AG10803 (cell line): ENCODE measurements around the gene PKNOX1.
"Not testable (repeated sequence)": the region's sequence is repeated elsewhere in the genome, so short reads cannot be mapped to it uniquely, and the experiment has no call there.

Source experiments
- DNase-seq: peaks from one replicate; pipeline ENCODE4 v3.0.0; 2010; ENCODE audit warnings: low read depth
- H3K4me3 ChIP-seq: 2 replicates; pipeline ENCODE4 v1.5.1; 2011; ENCODE audit warnings: mild to moderate bottlenecking, low read length, control low read depth
- TF ChIP-seq, protein P1 (sequence below): conservative IDR thresholded peaks from 2 replicates; pipeline ENCODE4 v1.5.1; 2011; ENCODE audit warnings: mild to moderate bottlenecking, low read length, control low read depth, inconsistent platforms

PKNOX1 gene

DNA sequence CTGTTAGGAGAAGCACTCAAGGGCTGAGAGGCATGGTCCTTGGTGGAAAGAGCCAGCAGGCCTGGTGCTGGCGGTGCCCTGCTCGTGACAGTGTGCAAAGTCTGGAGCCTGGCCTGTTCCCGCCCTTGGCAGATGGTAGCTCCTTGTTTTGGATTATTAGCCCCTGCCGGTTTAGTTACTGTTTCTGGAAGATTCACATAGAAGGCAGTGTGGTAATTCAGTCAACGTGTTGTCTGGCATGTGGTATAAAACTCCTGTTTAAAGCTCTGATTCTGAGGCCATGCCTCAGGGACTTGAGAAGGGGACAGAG is 6.8 kb downstream of the PKNOX1 start:
- H3K4me3 ChIP-seq, result no peak overlapping the region

DNA sequence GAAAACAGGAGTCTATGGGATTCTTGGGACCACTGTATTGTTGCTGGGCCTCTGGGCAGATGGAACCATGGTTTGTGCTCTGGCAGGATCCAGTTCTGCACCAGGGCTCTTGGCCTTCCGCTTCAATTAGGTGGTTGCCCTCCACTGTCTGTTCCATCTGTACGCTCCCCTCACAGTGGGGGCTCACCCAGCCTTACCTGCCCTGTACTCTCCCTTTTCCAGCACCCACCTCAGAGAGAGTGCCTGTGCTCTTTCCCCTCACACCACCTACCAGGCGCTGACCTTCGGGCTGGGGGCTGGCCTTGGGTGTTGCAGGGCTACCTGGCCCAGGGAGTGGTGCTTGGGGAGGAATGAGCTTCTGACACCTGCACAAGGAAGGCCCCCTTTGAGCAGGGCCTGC is 7.5 kb downstream of the PKNOX1 start:
- H3K4me3 ChIP-seq, result no peak overlapping the region
- TF ChIP-seq, protein P1, sequence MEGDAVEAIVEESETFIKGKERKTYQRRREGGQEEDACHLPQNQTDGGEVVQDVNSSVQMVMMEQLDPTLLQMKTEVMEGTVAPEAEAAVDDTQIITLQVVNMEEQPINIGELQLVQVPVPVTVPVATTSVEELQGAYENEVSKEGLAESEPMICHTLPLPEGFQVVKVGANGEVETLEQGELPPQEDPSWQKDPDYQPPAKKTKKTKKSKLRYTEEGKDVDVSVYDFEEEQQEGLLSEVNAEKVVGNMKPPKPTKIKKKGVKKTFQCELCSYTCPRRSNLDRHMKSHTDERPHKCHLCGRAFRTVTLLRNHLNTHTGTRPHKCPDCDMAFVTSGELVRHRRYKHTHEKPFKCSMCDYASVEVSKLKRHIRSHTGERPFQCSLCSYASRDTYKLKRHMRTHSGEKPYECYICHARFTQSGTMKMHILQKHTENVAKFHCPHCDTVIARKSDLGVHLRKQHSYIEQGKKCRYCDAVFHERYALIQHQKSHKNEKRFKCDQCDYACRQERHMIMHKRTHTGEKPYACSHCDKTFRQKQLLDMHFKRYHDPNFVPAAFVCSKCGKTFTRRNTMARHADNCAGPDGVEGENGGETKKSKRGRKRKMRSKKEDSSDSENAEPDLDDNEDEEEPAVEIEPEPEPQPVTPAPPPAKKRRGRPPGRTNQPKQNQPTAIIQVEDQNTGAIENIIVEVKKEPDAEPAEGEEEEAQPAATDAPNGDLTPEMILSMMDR, result no peak
- DNase-seq, result no peak

More for the DNA sequence above, 6.8 kb downstream of the PKNOX1 start:
- DNase-seq, result peak; percentile 53
- TF ChIP-seq, protein P1, result no peak

DNA sequence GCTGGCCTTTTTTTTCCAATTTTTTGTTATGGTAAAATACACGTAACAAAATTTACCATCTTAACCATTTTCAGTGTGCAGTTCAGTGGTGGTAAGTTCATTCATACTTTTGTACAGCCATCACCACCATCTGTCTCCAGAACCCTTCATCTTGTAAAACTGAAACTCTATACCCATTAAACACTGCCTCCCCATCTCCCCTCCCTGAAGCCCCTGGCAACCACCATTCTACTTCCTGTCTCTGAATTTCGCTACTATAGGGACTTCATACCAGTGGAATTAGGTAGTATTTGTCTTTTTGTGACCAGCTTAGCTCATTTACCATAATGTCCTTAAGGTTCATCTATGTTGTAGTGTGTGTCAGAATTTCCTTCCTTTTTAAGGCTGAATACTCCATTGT is 8.7 kb downstream of the PKNOX1 start:
- DNase-seq, result no peak
- TF ChIP-seq, protein P1, result no peak
- H3K4me3 ChIP-seq, result no peak overlapping the region

DNA sequence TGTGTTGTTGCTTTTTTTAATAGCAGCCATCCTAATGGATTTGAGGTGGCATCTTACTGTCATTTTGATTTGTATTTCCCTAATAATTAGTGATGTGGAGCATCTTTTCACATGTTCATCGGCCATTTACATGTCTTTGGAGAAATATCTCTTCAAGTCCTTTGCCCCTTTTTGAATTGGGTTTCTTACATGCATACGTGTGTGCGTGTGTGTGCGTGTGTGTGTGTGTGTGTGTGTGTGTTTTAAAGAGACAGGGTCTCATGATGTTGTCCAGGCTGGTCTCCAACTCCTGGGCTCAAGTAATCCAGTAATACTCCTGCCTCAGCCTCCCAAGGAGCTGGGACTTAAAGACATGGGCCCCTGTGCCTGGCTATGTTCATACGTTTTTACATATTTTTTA is 9.5 kb downstream of the PKNOX1 start:
- H3K4me3 ChIP-seq, result no peak overlapping the region
- no peak for DNase-seq
- TF ChIP-seq, protein P1, result no peak

DNA sequence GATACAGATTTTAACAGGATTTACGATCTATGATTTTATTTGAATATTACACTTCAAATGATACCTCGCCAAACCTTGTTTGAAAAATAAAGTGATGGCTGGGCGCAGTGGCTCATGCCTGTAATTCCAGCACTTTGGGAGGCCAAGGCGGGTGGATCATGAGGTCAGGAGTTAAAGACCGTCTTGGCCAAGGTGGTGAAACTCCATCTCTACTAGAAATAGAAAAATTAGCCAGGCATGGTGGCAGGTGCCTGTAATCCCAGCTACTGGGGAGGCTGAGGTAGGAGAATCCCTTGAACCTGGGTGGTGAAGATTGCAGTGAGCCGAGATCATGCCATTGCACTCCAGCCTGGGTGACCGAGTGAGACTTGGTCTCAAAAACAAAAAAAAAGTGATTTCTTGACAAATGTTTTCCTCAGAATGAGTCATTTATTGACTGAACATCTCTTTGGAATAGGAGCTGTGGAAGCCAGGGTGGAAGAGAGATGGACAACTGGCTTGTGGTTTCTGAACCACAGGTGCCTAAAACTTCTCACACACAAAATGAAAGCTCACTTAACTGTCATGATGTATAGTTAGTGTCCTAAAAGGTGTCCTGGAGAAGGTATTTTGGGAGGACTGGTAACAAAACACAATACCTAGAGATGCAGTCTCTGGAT is 11.9 kb downstream of the PKNOX1 start:
- DNase-seq, result no peak
- TF ChIP-seq, protein P1, result no peak
- H3K4me3 ChIP-seq, result no peak overlapping the region

DNA sequence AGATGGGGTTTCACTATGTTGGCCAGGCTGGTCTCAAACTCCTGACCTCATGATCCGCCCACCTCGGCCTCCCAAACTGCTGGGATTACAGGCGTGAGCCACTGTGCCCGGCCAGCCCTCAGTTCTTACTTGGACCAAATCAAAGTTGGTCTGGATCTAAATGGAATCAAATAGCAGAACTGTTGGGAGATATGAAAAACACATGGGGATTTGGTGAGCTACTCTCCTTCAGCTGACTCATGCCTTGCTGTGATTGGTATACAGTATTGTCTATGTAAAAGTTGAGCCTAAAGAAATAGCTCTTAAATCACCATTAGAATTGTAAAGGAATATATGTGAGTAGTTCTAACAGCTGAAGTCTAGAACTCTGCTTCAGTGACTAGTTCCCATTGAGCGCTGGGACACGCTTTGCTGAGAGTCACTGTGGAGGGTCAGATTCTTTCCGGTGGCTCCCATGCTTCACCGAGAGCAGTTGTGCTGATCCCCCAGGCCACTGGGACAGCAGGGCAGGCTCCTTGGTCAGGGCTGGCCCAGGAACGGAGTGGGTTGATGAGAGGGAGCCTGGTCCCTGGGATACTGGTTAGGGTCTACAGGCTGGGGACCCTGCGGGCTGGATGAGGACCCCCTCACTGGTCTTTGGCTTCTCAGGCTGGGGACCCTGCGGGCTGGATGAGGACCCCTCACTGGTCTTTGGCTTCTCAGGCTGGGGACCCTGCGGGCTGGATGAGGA is 14.0 kb downstream of the PKNOX1 start:
- peak; percentile 70 for DNase-seq
- TF ChIP-seq, protein P1, result no peak
- H3K4me3 ChIP-seq, result no peak overlapping the region

DNA sequence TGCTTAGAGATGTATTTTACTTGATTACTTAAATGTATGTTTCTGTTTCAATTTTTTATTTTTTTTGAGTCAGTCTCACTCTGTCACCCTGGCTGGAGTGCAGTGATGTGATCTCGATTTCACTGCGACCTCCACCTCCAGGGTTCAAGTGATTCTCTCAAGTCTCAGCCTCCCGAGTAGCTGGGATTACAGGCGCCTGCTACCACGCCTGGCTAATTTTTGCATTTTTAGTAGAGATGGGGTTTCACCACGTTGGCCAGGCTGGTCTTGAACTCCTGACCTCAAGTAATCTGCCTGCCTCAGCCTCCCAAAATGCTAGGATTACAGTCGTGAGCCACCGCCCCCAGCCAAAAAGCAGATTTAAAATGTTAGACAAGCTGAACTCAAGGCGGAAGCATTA is 15.0 kb downstream of the PKNOX1 start:
- not testable (repeated sequence) for H3K4me3 ChIP-seq

More for the DNA sequence above, 15.0 kb downstream of the PKNOX1 start:
- DNase-seq, result not testable (repeated sequence)
